ENCODE data around the gene PUS3.
A peak's percentile ranks its signal among the peaks of the same experiment; 100 is the strongest.

The PUS3 gene

DNA sequence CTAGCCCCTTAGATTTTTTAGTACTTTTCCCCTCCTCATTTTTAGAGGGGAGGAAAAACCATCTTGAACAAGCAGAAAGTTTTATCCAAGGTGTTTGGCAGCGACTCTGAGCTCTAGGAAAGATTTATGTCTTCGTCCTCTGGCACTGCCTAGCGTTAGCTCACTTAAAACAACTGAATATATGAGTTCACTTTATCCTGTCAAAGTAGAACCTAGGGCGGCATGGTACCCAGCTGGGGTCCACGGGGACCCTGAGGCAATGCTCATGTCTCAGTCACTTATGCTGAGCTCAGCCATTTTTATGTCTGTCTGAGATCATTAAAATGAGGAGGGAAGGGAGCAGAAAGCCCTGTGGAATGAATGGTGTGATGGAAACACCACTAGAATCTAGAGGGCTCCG is 28.7 kb upstream of the PUS3 start:
- H3K4me3 Mint-ChIP-seq: no peak overlapping the region
- H3K4me1 Mint-ChIP-seq: no peaks in the 10 kb centered on the region
- H3K27ac Mint-ChIP-seq: no peak overlapping the region
- no peaks in the 10 kb centered on the region for H3K9me3 Mint-ChIP-seq
- peaks cover 21 to 28% of the 10 kb centered on the region in 2 donors for H3K27me3 Mint-ChIP-seq
- no peak for ATAC-seq (replicated peaks)
- DNase-seq: no peak
- no peaks in the 10 kb centered on the region for H3K36me3 Mint-ChIP-seq

DNA sequence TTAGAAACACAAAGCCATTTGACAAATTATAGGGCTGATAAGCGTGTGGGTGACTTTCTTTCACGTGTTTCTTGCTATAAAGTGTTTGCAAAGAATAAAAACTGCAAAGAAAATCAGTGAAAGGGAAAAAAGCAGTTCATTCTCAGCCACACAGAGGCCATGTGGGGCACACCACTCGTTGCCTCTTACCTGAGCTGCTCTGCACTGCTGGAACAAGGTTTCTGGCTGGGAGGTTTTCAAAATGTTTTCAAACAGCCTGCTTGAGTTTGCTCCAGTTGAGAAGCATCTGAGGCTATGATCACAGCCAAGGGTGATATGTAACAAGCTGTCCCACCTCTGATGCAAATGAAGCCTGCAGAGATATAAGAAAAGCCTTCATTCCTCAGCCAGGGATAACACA is 28.1 kb upstream of the PUS3 start:
- H3K9me3 Mint-ChIP-seq: no peaks in the 10 kb centered on the region
- DNase-seq (no peak), ATAC-seq (replicated peaks) (no peak)
- H3K27ac Mint-ChIP-seq: no peak overlapping the region
- no peak overlapping the region for H3K4me3 Mint-ChIP-seq
- no peaks in the 10 kb centered on the region for H3K4me1 Mint-ChIP-seq
- H3K27me3 Mint-ChIP-seq: peaks cover 26 to 34% of the 10 kb centered on the region in 2 donors
- no peaks in the 10 kb centered on the region for H3K36me3 Mint-ChIP-seq

DNA sequence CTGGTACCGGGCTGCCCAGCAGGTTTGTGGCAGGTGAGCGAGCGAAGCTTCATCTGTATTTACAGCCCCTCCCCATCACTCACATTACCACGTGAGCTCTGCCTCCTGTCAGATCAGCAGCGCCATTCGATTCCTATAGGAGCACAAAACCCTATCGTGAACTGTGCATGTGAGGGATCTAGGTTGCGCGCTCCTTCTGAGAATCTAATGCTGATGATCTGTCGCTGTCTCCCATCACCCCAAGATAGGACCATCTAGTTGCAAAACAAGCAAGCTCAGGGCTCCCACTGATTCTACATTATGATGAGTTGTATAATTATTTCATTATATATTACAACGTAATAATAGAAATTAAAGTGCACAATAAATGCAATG is 27.1 kb upstream of the PUS3 start:
- no peak for ATAC-seq (replicated peaks)
- DNase-seq: no peak
- Mint-ChIP-seq H3K9me3 (no peaks in the 10 kb centered on the region), H3K36me3 (no peaks in the 10 kb centered on the region), H3K4me3 (no peak overlapping the region), H3K27ac (no peak overlapping the region), H3K27me3 (peaks cover 27 to 44% of the 10 kb centered on the region in 2 donors), H3K4me1 (no peaks in the 10 kb centered on the region)

DNA sequence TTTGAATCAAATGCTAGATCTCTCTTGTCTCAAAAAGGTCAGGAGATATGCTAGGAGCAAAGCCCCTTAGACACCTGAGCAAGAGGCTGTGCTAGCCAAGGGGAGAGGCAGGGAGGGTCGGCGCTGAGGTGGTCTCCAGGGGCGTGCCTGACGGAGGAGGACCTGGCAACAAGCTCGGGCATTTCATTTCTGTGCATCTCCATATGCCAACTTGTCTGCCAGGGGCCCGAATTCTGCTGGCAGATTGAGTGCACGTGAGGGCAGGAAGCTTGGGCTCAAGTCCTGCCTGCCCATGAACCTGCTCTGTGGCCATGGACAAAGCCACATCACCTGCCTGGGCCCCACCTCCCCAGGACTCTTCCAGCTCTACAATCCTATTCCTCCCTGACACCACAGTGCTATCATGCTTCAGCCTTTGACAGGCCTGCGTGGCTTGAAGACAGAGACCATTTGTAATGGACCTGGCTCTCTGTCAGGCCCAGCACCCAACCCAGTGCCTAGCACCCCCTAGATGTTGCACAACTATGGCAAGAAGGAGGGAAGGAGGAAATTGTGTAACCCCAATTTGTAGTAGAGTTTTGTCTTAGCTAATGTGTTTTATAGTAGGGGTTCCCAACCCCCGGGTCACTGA is 26.6 kb upstream of the PUS3 start:
- peaks cover 27 to 47% of the 10 kb centered on the region in 2 donors for H3K27me3 Mint-ChIP-seq
- no peak overlapping the region for H3K27ac Mint-ChIP-seq
- no peak for DNase-seq
- H3K4me1 Mint-ChIP-seq: no peaks in the 10 kb centered on the region
- H3K4me3 Mint-ChIP-seq: no peak overlapping the region
- H3K36me3 Mint-ChIP-seq: no peaks in the 10 kb centered on the region
- H3K9me3 Mint-ChIP-seq: no peaks in the 10 kb centered on the region
- no peak for ATAC-seq (replicated peaks)

DNA sequence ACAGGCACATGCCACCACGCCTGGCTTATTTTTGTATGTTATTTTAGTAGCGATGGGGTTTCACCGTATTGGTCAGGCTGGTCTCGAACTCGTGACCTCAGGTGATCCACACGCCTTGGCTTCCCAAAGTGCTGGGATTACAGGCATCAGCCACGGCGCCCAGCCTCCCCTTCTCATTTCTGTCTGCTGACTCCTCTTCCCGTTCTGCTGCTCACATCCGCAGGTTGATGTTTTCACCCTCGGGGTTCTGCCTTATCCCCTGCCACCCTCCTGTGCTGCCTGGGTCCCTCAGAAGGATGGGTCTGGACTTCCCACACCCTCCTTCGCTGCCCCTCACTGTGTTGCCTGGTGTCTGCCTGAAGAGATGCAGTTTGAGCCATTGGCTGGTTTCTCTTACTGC is 23.7 kb upstream of the PUS3 start:
- Mint-ChIP-seq H3K27me3 (peaks cover 22 to 44% of the 10 kb centered on the region in 2 donors), H3K4me3 (no peak overlapping the region), H3K9me3 (no peaks in the 10 kb centered on the region), H3K27ac (no peak overlapping the region), H3K4me1 (peaks cover 0 to 2% of the 10 kb centered on the region in 2 donors), H3K36me3 (no peaks in the 10 kb centered on the region)
- DNase-seq: no peak
- no peak for ATAC-seq (replicated peaks)

DNA sequence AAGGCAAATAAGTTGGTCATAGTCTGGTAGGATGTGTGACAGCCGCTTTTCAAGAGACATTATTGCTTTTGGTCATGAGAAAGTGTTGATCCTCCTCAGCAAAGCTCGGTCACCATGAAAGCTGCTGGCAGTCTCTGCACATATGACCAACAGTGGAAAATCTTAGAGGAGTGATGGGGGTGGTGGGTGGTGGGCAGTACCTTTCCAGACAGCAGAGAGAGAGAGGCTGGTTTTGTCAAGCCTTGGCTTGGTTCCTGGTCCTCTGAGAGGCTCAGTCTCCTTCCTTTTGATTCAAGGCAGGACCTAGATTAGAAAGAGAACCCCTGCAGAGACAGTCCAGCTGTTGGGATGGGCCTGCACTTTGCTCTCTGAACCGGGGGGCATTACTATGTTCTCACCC is 22.8 kb upstream of the PUS3 start:
- DNase-seq: no peak
- H3K36me3 Mint-ChIP-seq: no peaks in the 10 kb centered on the region
- H3K27ac Mint-ChIP-seq: no peak overlapping the region
- peaks cover 0 to 2% of the 10 kb centered on the region in 2 donors for H3K4me1 Mint-ChIP-seq
- H3K9me3 Mint-ChIP-seq: no peaks in the 10 kb centered on the region
- no peak overlapping the region for H3K4me3 Mint-ChIP-seq
- peaks cover 21 to 43% of the 10 kb centered on the region in 2 donors for H3K27me3 Mint-ChIP-seq
- ATAC-seq (replicated peaks): no peak

DNA sequence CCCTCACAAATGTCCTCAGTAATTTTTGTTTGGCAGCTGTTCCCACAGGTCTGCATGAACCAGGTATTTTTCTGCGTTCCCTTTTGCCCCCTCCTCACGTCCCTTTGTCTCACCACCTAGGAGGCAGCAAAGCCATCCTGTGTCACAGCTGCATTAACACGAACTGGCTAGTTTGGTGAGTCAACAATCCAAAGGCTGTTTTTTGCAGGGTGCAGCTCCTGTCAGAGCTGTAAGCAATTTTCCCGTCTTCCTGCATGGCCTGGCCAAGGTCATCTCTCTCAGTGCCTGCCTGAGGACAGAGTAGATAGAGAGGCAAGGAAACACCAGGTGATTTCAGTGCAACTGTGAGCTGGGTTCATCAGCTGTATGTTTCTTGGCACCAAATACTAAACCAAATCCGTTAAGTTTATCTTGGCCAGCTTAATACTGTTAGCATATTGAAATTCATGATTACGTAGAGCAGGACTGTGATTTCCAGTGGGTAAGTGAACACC is 22.3 kb upstream of the PUS3 start:
- H3K27me3 Mint-ChIP-seq: peaks cover 24 to 48% of the 10 kb centered on the region in 2 donors
- H3K36me3 Mint-ChIP-seq: no peaks in the 10 kb centered on the region
- ATAC-seq (replicated peaks): no peak
- H3K4me1 Mint-ChIP-seq: peaks cover 0 to 2% of the 10 kb centered on the region in 2 donors
- H3K9me3 Mint-ChIP-seq: no peaks in the 10 kb centered on the region
- H3K27ac Mint-ChIP-seq: no peak overlapping the region
- DNase-seq: no peak
- H3K4me3 Mint-ChIP-seq: no peak overlapping the region

DNA sequence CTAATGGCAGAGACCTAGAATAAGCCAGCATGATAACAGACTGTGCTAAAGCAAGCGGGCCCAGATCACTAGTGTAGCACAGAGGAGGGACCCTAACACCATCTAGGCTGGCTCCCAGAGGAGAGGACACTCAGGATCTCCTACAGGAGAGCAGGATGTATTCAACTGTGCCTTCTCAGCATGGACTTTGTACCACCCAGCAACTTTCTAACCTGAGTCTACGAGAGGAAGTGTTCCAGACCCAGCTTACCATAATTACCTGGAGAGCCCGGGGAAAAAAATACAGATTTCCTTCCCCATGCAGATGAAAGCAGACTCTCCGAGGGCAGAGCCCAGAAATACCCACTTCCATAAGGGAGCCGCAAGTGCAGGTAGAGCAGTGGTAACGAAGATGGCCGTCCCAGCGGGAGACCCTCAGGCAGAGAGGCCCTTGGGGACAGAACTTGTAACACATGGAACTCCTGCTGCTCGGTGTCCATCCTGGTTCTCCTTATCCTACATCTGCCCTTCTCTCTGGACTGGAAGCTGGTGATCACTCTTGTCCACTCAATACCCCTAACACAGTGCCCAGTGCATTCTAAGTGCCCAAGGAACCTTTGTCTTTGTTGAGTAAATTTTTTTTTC is 21.5 kb upstream of the PUS3 start:
- Mint-ChIP-seq H3K4me1 (peaks cover 0 to 2% of the 10 kb centered on the region in 2 donors), H3K4me3 (no peak overlapping the region), H3K27me3 (peaks cover 23 to 48% of the 10 kb centered on the region in 2 donors), H3K9me3 (no peaks in the 10 kb centered on the region), H3K36me3 (no peaks in the 10 kb centered on the region), H3K27ac (no peak overlapping the region)
- DNase-seq (no peak), ATAC-seq (replicated peaks) (no peak)

DNA sequence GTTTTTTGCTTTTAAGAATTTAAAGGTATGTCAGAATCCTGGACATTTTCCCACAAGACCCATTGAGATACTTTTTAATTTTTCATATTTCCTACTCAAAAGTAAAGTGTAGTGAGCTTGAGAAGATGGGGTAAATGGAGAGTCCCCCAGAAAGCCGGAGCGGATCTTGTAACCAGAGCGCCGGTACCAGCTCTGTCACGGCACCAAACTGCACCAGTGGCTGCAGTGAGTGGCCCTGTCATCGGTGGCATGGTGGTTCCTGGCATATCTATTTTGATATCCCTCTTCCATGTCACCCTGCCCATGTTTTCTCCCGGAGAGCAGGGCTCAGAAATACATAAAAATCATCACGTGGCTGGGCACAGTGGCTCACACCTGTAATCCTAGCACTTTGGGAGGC is 20.6 kb upstream of the PUS3 start:
- no peak overlapping the region for H3K4me3 Mint-ChIP-seq
- no peak for DNase-seq
- no peaks in the 10 kb centered on the region for H3K36me3 Mint-ChIP-seq
- H3K27ac Mint-ChIP-seq: no peak overlapping the region
- peaks cover 23 to 43% of the 10 kb centered on the region in 2 donors for H3K27me3 Mint-ChIP-seq
- H3K4me1 Mint-ChIP-seq: peaks cover 0 to 2% of the 10 kb centered on the region in 2 donors
- ATAC-seq (replicated peaks): no peak
- H3K9me3 Mint-ChIP-seq: no peaks in the 10 kb centered on the region

DNA sequence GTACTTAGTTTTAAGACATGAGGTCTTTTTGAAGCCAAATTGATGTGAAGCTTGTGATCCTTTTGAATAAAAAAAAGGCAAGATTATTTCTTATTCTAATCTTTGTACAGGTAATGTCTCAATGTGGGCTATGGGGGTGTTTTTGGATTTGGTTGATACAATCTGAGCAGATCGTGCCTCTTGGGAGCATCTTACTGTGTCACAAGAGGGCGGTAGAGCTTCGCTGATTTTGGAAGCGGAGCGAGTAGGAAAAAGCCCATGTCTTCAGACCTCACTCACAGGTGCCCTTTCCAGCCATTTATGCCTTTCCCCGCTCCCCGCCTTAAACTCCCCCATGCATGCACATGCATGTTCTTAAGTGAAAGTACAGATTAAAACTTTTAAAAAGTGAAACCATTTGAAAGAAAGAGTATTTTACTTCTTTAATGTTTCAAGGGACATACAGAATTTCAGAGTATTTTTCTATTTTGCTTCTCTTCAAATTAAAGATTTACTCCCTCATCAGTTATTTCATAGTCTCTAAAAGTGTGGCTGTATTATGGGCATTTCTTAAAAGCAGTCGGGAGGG is 20.1 kb upstream of the PUS3 start:
- DNase-seq (peak; percentile 31), ATAC-seq (replicated peaks) (peak; percentile 74 to 82)
- Mint-ChIP-seq H3K27ac (no peak overlapping the region), H3K9me3 (no peaks in the 10 kb centered on the region), H3K27me3 (peaks cover 28 to 43% of the 10 kb centered on the region in 2 donors), H3K4me3 (no peak overlapping the region), H3K4me1 (peaks cover 0 to 2% of the 10 kb centered on the region in 2 donors), H3K36me3 (no peaks in the 10 kb centered on the region)

DNA sequence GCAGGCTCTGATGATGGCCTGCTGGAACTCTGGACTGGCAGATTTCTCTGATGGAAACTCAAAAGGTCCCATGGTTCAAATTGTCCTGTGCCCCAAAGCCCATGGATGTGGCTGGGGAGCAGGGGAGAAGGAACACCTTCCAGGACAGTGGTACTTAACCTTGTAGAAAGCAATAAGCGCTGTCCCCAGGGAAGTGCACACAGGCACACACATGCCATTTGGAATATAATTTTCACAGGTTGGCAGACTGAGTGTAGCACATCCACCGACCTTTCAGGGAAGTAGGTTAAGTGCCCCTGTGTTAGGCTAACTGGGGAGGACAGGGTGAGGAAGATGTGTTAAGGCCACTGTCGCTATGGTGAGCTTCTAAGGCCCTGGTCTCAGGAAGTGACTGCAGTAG is 19.1 kb upstream of the PUS3 start:
- no peak for ATAC-seq (replicated peaks)

DNA sequence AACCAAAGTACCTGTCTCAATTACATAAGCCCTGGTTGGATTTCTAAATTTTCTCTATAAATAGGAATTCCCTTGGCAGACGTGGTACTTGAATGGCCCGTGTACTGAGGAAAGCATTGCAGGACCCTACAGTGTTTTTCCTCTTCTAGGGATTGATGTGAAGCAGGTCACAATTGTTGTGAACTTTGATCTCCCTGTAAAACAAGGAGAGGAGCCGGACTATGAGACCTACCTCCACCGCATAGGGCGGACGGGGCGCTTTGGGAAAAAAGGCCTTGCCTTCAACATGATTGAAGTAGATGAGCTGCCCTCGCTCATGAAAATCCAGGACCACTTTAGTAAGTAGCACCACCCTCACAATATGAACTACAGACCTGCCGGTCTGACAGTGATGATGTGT is 18.0 kb upstream of the PUS3 start:
- Mint-ChIP-seq H3K4me3 (no peak overlapping the region), H3K27me3 (peaks cover 21 to 42% of the 10 kb centered on the region in 2 donors), H3K4me1 (peaks cover 0 to 2% of the 10 kb centered on the region in 2 donors), H3K36me3 (no peaks in the 10 kb centered on the region), H3K27ac (no peak overlapping the region), H3K9me3 (no peaks in the 10 kb centered on the region)
- DNase-seq (no peak), ATAC-seq (replicated peaks) (no peak)

More for the DNA sequence above, 19.1 kb upstream of the PUS3 start:
- DNase-seq: no peak
- no peak overlapping the region for H3K27ac Mint-ChIP-seq
- H3K27me3 Mint-ChIP-seq: peaks cover 28 to 43% of the 10 kb centered on the region in 2 donors
- H3K4me1 Mint-ChIP-seq: peaks cover 0 to 2% of the 10 kb centered on the region in 2 donors
- no peaks in the 10 kb centered on the region for H3K9me3 Mint-ChIP-seq
- H3K36me3 Mint-ChIP-seq: no peaks in the 10 kb centered on the region
- no peak overlapping the region for H3K4me3 Mint-ChIP-seq

DNA sequence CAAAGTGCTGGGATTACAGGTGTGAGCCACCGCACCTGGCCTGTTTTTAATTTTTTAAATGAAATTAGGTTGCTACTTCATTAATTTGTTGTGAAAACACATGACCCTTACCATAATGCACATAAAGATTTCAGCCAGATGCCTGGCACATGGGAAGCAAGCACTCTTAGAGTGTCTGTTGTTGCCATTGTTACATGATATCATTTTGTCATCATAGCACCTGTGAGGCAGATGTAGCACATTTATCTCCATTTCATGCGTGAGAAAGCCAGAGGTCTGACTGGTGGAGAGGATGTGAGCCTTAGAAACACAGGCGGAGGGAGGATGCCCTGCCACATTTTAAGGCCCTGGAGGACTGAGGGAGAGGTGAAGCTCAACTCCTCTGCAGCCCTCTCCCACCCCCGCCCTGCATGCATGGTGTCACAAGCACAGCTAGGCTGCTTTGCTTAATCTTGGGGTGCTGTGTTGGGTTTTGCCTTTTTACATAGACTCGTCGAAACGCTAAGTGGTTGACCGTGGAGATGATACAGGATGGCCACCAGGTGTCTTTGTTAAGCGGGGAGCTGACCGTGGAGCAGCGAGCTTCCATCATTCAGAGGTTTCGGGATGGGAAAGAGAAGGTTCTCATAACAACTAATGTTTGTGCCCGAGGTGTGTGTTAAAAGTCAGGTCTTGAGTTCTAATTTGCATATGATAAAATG is 15.3 kb upstream of the PUS3 start:
- H3K4me3 Mint-ChIP-seq: no peak overlapping the region
- peaks cover 30 to 38% of the 10 kb centered on the region in 2 donors for H3K27me3 Mint-ChIP-seq
- H3K27ac Mint-ChIP-seq: no peak overlapping the region
- ATAC-seq (replicated peaks): no peak
- peaks cover 0 to 2% of the 10 kb centered on the region in 2 donors for H3K4me1 Mint-ChIP-seq
- no peaks in the 10 kb centered on the region for H3K36me3 Mint-ChIP-seq
- DNase-seq: no peak
- no peaks in the 10 kb centered on the region for H3K9me3 Mint-ChIP-seq

DNA sequence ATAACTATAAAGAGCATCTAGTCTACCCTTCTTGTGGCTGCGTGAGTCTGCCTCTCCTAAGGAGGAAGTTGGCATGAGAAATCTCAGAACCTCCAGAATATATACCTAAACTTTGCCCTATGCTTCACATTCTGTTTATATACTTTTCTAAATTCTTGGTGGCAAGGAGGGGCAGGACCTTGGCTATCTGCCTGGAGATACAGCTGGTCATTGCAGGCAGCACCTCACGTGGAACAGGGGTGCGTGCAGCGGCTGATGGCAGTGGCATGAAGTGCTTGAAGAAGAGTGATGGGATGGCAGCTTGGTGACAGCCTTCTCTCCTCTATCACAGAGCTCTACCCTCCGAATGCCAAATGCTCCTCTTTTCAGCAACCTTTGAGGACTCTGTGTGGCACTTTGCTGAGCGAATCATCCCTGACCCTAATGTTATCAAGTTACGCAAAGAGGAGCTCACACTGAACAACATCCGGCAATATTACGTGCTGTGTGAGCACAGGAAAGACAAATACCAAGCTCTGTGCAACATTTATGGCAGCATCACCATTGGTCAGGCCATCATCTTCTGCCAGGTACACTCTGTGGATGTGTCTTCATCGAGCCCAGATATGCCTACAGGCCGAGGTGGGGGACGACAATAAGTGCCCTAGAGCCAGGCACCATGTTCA is 13.8 kb upstream of the PUS3 start:
- H3K27me3 Mint-ChIP-seq: peaks cover 39 to 41% of the 10 kb centered on the region in 2 donors
- no peak for ATAC-seq (replicated peaks)

More for the DNA sequence above, 13.8 kb upstream of the PUS3 start:
- H3K4me1 Mint-ChIP-seq: no peaks in the 10 kb centered on the region
- H3K27ac Mint-ChIP-seq: no peak overlapping the region
- no peaks in the 10 kb centered on the region for H3K36me3 Mint-ChIP-seq
- H3K4me3 Mint-ChIP-seq: no peak overlapping the region
- no peaks in the 10 kb centered on the region for H3K9me3 Mint-ChIP-seq
- DNase-seq: no peak
